HCT116 (cell line): ENCODE results near the gene ISCA2. TPM values are rescaled to one million over a fixed set of nuclear protein-coding genes. Genes with fewer than 3 reads are reported as not detected.

Experiments
- ATAC-seq: fragments of 200-7000 bp; cut with Tn5 transposase; 2 replicates; pipeline ENCODE4 v1.9.1; 2020; ENCODE audit warnings: mild to moderate bottlenecking, moderate library complexity
- BruUV-seq: library from RNA; stranded (reverse); fragments of 400-500 nt; replicated peaks from 2 replicates; lab custom pipeline; 2021; lab: Mats Ljungman, UMichigan
- CTCF ChIA-PET: fragments of 300-600 bp; sonication (Branson Sonifier 250); formaldehyde crosslinking; loops from one replicate; lab custom pipeline; 2021; ENCODE audit warnings: antibody characterized with exemption; lab: Charles Lee
- POLR2A ChIA-PET: fragments of 300-600, 350-600 bp; sonication (Branson Sonifier 250); formaldehyde crosslinking; loops from one replicate; lab custom pipeline; 2021; ENCODE audit warnings: antibody characterized with exemption; lab: Charles Lee
- RAD21 ChIA-PET, 2 experiments: fragments of 300-600 bp; sonication (Branson Sonifier 250); formaldehyde crosslinking; loops; one replicate each; lab custom pipeline; 2023; ENCODE audit warnings: low total read pairs in 2 of 2; ENCODE audit not compliant: uncharacterized antibody in 2 of 2, unreplicated experiment in 2 of 2, low non-redundant PET in 1 of 2; lab: Charles Lee
- DNase-seq: peaks from one replicate; pipeline ENCODE4 v3.0.0-alpha.2; 2010; ENCODE audit warnings: low read depth, low spot score
- H2AFZ ChIP-seq: fragments of 200-600 bp; shearing (Covaris generic), sonication (generic); 2 replicates; pipeline ENCODE4 v1.6.1; 2017; ENCODE audit warnings: low read depth, mixed run types, mixed read lengths, antibody characterized with exemption, low read length; ENCODE audit not compliant: poor library complexity, severe bottlenecking
- H3K27ac ChIP-seq: 2 replicates; pipeline ENCODE4 v1.5.1; 2012; ENCODE audit warnings: low read depth, low read length
- H3K27me3 ChIP-seq: fragments of 200-600 bp; sonication (generic); 2 replicates; pipeline ENCODE4 v1.6.1; 2016; ENCODE audit warnings: mixed run types, low read length, mixed read lengths; ENCODE audit not compliant: insufficient read depth
- H3K36me3 ChIP-seq, 2 experiments: fragments of 200-500 bp in 1 of 2; fragments of 200-600 bp in 1 of 2; sonication (Bioruptor generic) in 1 of 2; sonication (generic) in 1 of 2; 2 replicates each; pipeline versions ENCODE4 v1.5.1 to v1.6.1; 2014 to 2016; ENCODE audit warnings: low read length in 2 of 2, inconsistent platforms in 1 of 2, mixed read lengths in 1 of 2, mixed run types in 1 of 2; ENCODE audit not compliant: insufficient read depth in 2 of 2, control insufficient read depth in 1 of 2
- H3K4me1 ChIP-seq, 2 experiments: fragments of 200-600 bp in 1 of 2; sonication (generic) in 1 of 2; 2 replicates each; pipeline versions ENCODE4 v1.5.1 to v1.6.1; 2012 to 2017; ENCODE audit warnings: low read length in 2 of 2, inconsistent platforms in 1 of 2, mild to moderate bottlenecking in 1 of 2, mixed read lengths in 1 of 2, mixed run types in 1 of 2, moderate library complexity in 1 of 2; ENCODE audit not compliant: insufficient read depth in 2 of 2, control insufficient read depth in 1 of 2
- H3K4me2 ChIP-seq: fragments of 200-600 bp; sonication (generic); 2 replicates; pipeline ENCODE4 v1.6.1; 2017; ENCODE audit warnings: mixed run types, low read length, mixed read lengths
- H3K4me3 ChIP-seq, 2 experiments: fragments of 200-600 bp in 1 of 2; sonication (generic) in 1 of 2; replicated peaks in 1 of 2; 2 replicates each; pipeline ENCODE4 v1.5.1; 2011 to 2016; ENCODE audit warnings: low read length in 2 of 2, control low read depth in 1 of 2, low read depth in 1 of 2, mild to moderate bottlenecking in 1 of 2, mixed read lengths in 1 of 2, mixed run types in 1 of 2
- H3K79me2 ChIP-seq: fragments of 200-600 bp; sonication (generic); 2 replicates; pipeline ENCODE4 v1.6.1; 2017; ENCODE audit warnings: mild to moderate bottlenecking, mixed run types, low read length, moderate library complexity, mixed read lengths; ENCODE audit not compliant: insufficient read depth
- H3K9ac ChIP-seq: fragments of 200-600 bp; sonication (generic); 2 replicates; pipeline ENCODE4 v1.6.1; 2016; ENCODE audit warnings: low read length, mixed read lengths
- H3K9me2 ChIP-seq: fragments of 200-600 bp; sonication (generic), shearing (Covaris generic); 2 replicates; pipeline ENCODE4 v1.6.1; 2017; ENCODE audit warnings: mixed run types, mild to moderate bottlenecking, moderate library complexity; ENCODE audit not compliant: insufficient read depth
- H3K9me3 ChIP-seq, 2 experiments: fragments of 200-500 bp in 1 of 2; fragments of 200-600 bp in 1 of 2; sonication (Bioruptor generic) in 1 of 2; sonication (generic) in 1 of 2; 2 replicates each; pipeline ENCODE4 v1.6.1; 2014 to 2017; ENCODE audit warnings: low read length in 2 of 2, mixed read lengths in 2 of 2, inconsistent platforms in 1 of 2, low read depth in 1 of 2, mild to moderate bottlenecking in 1 of 2, mixed run types in 1 of 2, moderate library complexity in 1 of 2; ENCODE audit not compliant: control insufficient read depth in 1 of 2, insufficient read depth in 1 of 2
- H4K20me1 ChIP-seq: fragments of 200-600 bp; sonication (generic), shearing (Covaris generic); 2 replicates; pipeline ENCODE4 v1.6.1; 2017; ENCODE audit warnings: mixed run types, mild to moderate bottlenecking, moderate library complexity; ENCODE audit not compliant: insufficient read depth
- CEBPB ChIP-seq: IDR thresholded peaks from 2 replicates; pipeline ENCODE4 v1.6.1; 2012; ENCODE audit warnings: low read depth
- CTCF ChIP-seq, 3 experiments: fragments of 200-600 bp in 1 of 3; sonication (generic) in 1 of 3; IDR thresholded peaks in 2 of 3; conservative IDR thresholded peaks in 1 of 3; 2 replicates each; pipeline ENCODE4 v1.5.1; 2012 to 2017; ENCODE audit warnings: low read depth in 2 of 3, low read length in 2 of 3, antibody characterized with exemption in 1 of 3, borderline replicate concordance in 1 of 3, control low read depth in 1 of 3, mild to moderate bottlenecking in 1 of 3, mixed read lengths in 1 of 3, mixed run types in 1 of 3, moderate library complexity in 1 of 3; ENCODE audit not compliant: insufficient read depth in 1 of 3
- RAD21 ChIP-seq: IDR thresholded peaks from 2 replicates; pipeline ENCODE4 v1.6.1; 2012; ENCODE audit warnings: low read depth, mild to moderate bottlenecking
- SP1 ChIP-seq: IDR thresholded peaks from 2 replicates; pipeline ENCODE4 v1.6.1; 2012; ENCODE audit warnings: low read depth
- ZFX ChIP-seq: fragments of 450-650 bp; IDR thresholded peaks from 2 replicates; pipeline ENCODE4 v1.6.1; 2017
- intact Hi-C: fragments of 100-400 bp; cut with micrococcal nuclease; formaldehyde crosslinking; loops from 2 replicates; pipeline ENCODE4 v1.10.0; 2022
- total RNA-seq: library from RNA; stranded (reverse); gene quantifications from one replicate; pipeline ENCODE4 v1.2.1, GENCODE V29; 2021; ENCODE audit not compliant: unreplicated experiment

The ISCA2 gene
- total RNA-seq, 1 experiment from 2014 or later: 27.5 TPM

GRCh38 chr14:74478996-74479635, 14.4 kb upstream of the ISCA2 start:
- H3K36me3 ChIP-seq: peaks cover 0 to 16% of the 10 kb centered on the region in 2 experiments; a peak in 2 of 4 replicates

More at GRCh38 chr14:74478996-74479635, 14.4 kb upstream of the ISCA2 start:
- H3K79me2 ChIP-seq: no peaks in the 10 kb centered on the region
- no peaks in the 10 kb centered on the region for H3K9me3 ChIP-seq
- intact Hi-C loops: loop anchor here (1.0 to 10.0 kb wide), 4 partner anchors 117 to 368 kb away; no protein-coding TSS in a partner anchor
- ChIA-PET RAD21 (no interaction called here), POLR2A (no interaction called here), CTCF (interaction anchor here (0.6 to 2.4 kb wide), 10 partner anchors 15 to 384 kb away, joined by 3 to 8 read pairs (median 4); partner anchors contain the start of genes ISCA2 and NPC2)
- no peaks in the 10 kb centered on the region for H3K9me2 ChIP-seq
- no peak overlapping the region for H3K4me2 ChIP-seq
- no peak overlapping the region for H2AFZ ChIP-seq
- H3K9ac ChIP-seq: no peak overlapping the region
- TF ChIP-seq CTCF (IDR thresholded peaks at IDR 0.05 in 2 of 3, conservative IDR thresholded peaks at IDR 0.05 in 1 of 3; ENCODE audit: borderline replicate concordance in 1 of 3, insufficient read depth in 1 of 3, low read depth in 2 of 3, low read length in 2 of 3) (peak; percentile 83 to 89 (median 85); a peak in 5 of 6 replicates), SP1 (no peak), ZFX (no peak), RAD21 (peak; percentile 93), CEBPB (no peak)
- no peak overlapping the region for H3K27ac ChIP-seq
- no peaks in the 10 kb centered on the region for H3K27me3 ChIP-seq
- BruUV-seq: no TSS peak
- no peak overlapping the region for H3K4me3 ChIP-seq
- H4K20me1 ChIP-seq: no peaks in the 10 kb centered on the region
- peak; percentile 72 for ATAC-seq
- DNase-seq: no peak
- no peaks in the 10 kb centered on the region for H3K4me1 ChIP-seq
